HG03064 (cell line): ENCODE data around the gene RET.
"Not testable (repeated sequence)": the region's sequence is repeated elsewhere in the genome, so short reads cannot be mapped to it uniquely, and the experiment has no call there.

Experiments used
- ATAC-seq: cut with Tn5 transposase; IDR thresholded peaks from one replicate; pipeline ENCODE4 v1.9.1; 2021; ENCODE audit warnings: low read depth; ENCODE audit not compliant: unreplicated experiment

The RET gene

GRCh38 chr10:43076311-43076875 lies 476 bp upstream of the RET start:
- no peak for ATAC-seq

DNA sequence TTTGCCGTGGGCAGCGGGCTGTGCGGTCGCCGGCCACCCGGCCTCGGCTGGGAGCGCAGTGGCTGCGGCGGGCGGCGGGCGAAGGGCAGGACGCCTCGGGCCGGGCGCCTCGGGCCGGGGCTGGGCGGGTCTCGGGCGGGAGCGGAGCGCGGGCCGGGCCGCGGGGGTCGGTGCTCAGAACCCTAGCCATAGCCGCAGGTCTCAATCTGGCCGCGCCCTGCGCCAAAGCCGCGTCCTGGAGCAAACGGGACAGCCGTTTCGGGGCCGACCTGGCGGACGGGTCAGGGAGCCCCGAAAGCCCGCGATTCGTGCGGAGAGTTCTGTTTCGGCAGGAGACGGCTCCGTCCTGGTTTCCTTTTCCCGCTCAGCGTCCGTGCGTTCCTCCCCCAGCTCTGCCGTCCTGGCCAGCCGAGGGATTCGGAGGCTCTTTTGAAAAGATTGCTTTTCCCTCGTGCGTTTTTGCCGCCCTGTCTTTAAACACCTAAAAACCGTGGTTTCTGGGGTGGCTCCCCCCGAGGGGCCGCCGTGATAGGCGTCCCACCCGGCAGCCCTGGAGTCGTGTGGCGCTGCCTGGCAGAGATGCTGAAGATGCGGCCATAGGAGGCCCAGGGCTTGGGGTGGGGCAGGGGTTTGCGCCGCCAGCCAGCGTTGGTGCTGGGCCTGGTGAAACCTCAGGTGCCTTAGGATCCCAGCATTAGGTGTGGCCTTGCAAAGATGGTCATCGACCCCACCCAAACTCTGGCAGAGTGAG lies 727 bp downstream of the RET start:
- ATAC-seq, result no peak

GRCh38 chr10:43078175-43078985 lies 1.5 kb downstream of the RET start:
- no peak for ATAC-seq

DNA sequence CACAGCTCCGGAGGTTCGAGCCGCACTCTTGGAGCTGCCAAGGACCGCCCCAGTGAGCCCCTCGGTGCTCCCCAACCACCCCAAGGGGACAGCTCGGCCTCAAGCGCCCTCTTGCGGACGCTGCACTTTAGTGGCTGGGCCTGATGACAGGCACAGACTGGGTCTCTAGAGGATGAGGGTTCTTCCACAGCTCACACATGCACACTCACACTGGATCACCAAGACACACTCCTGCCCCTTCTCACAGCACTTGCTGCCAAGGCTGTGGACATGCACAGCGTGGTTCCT lies 2.1 kb downstream of the RET start:
- no peak for ATAC-seq

GRCh38 chr10:43079856-43080255 lies 3.0 kb downstream of the RET start:
- no peak for ATAC-seq

DNA sequence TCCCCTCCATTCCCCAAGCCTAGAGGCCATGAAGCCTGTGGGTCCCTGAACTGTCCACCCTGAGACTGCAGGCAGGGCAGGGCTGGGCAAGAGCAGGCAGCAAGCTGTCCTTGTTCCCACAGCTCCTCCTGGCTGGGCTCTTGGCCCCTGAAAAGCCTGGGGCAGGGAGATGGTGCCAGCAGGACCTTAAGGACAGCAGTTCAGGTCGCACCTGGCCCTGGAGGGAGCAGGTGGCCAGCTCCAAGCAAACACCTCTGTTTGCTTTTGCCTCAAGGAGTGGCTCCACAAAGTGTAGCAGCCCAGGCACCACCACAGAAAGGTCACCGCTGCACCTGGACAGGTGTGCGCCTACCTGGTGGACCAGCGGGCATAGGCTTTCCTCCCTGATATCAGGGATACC lies 5.2 kb downstream of the RET start:
- ATAC-seq, result no peak

GRCh38 chr10:43082746-43083145 lies 5.9 kb downstream of the RET start:
- ATAC-seq, result no peak

DNA sequence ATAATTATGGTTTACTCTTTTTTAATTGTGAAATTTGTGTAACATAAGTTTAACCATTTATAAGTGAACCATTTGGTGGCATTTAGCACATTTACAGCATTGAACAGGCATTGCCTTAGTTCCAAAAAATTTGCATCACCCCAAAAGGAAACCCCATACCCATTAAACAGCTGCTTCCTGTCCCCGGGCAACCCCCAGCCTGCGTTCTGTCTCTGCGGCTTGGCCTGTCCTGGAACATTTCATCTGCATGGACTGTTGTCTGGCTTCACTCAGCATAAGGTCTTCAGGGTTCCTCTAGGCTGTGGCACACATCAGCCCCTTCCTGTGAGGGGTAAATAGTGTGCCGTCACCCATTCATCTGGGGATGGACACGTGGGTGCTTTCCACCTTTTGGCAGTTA lies 6.9 kb downstream of the RET start:
- no peak for ATAC-seq

DNA sequence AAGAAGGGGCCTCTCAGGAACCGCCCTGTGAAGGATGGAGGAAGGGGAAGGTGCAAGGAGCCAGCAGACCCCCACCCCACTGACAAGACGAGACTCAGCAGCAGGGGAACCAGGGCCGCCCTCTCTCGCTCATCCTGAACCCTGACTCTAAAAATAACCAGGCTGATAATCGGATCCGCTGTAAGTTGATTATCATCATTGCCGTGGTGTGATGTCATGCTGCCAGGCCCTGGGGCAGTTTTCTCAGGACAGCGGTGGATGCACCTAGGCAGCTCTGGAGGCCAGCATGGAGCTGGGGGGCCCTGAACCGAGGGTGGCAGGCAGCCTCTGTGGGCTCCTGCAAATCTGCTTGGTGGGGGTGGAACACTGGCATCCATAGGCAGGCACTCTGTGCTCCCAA lies 7.9 kb downstream of the RET start:
- ATAC-seq, result no peak

DNA sequence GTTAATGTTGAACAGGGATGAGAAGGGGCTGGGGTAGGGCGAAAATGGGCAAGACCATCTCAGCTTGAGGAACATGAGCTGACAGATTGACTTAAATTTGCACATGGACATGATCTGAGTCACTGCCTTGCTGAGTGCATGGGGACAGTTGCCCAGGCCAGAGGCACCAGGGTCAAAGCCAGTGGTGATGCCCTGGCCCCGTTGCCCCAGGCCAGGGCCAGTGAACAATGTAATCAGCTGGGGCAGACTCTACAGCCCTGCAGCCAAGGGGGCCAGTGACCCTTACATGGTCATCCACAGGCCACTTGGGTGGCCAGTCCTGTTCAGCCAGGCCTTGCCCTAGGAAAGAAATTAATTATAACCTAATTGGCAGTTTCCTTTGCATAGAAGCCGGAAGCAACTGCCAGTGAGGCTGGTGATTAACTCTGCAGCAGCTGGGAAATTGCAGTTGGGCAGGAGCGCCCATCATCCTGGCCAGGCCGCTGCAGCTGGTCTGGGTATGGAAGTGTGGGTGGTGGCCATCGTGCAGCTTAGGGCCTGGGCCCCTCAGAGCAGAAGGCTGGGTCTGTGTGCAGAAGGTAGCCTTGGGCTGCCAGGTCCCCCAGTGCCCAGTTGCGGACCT lies 9.6 kb downstream of the RET start:
- no peak for ATAC-seq

DNA sequence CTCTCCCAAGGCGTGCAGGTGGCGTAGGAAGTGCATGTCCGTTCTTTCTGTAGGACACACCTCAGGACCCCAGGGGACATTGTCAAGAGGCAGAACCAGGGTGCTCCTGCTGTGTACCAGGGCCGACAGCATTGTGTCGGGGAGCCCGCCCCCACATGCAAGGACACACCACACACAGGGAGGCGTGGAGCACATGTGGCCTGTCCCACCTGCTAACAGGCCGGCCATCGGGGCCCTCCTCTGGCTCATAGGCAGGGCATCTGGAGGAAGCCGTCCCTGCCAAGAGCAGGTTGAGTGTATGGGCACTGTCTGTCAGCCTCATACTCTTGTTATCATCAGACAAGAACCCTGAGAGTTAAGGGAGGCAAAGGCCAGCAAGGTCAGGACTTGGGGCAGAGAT lies 12.7 kb downstream of the RET start:
- no peak for ATAC-seq

DNA sequence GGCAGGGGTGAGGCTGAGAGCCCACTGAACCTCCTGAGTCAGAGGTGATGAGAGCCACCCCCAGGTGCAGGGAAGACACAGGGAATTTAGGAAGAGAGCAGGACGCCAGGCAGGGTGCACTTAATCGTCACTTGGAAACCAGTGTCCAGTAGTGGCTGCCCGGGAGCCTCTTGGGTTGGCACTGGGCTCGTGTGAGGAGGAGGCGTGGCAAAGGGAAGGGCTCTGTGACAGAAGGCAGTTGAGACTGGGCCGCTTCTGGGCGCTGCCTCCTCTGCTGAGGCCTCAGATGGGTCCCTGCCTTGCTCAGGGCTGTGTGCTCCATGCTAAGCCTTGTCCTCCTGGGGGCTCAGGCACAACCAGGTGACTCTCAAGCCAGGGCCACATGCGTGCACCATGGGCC lies 13.3 kb downstream of the RET start:
- ATAC-seq, result no peak

GRCh38 chr10:43090664-43091063 lies 13.8 kb downstream of the RET start:
- ATAC-seq, result no peak

DNA sequence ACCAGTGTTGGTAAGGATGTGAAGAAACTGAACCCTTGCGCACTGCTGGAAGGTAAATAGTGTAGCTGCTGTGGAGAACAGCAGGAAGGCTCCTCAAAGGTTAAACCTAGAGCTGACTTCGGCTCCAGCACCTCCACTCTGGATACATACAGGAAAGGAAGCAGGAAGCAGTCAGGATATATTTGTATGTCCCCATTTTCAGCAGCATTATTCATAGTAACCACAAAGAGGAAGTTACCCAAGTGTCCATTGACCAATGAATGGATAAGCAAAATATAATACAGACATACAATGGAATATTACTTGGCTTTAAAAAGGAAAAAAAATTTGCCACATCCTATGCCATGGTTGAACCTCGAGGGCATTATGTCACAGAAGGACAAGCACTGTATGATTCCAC lies 15.0 kb downstream of the RET start:
- ATAC-seq, result no peak

GRCh38 chr10:43093423-43094076 lies 16.7 kb downstream of the RET start:
- ATAC-seq, result no peak

- ATAC-seq, result no peak
These were observed 17.2 kb downstream of the RET start for GRCh38 chr10:43094085-43094484.

GRCh38 chr10:43099339-43099738 lies 22.5 kb downstream of the RET start:
- not testable (repeated sequence) for ATAC-seq

- no peak for ATAC-seq
These were observed 23.1 kb downstream of the RET start for GRCh38 chr10:43099928-43100327.

- ATAC-seq, result no peak
These were observed 23.5 kb downstream of the RET start for GRCh38 chr10:43100366-43100765.

- ATAC-seq, result no peak
These were observed 25.4 kb downstream of the RET start for GRCh38 chr10:43102063-43102828.
